ENCODE results near the gene RERE. TPM values are rescaled to one million over a fixed set of nuclear protein-coding genes. Genes with fewer than 3 reads are reported as not detected.
"Not testable (repeated sequence)": the region's sequence is repeated elsewhere in the genome, so short reads cannot be mapped to it uniquely, and the experiment has no call there.

Gene RERE
- total and polyA plus RNA-seq, 7 donors, result 38.8 to 308 (median 99.7) TPM

DNA sequence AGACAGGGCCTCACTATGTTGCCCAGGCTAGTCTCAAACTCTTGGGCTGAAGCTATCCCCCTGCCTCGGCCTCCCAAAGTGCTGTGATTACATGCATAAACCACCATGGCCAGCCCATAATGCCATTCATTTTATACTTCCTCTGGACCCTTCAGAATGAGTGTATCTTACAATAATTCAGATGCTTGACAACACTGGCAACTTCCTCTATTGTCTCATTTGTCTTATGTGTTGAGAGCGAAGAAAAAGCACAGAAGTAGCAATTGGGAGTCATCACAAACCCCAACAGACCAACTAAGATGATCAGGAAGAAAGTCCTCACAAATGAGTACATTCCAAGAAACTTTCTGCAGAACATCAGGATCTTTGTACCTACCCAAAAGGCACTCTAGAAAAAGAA lies 191.9 kb downstream of the RERE start:
- DNase-seq (no peak), ATAC-seq (no peak)
- Histone ChIP-seq H3K36me3 (ENCODE audit: insufficient read depth in 1 of 2, low read depth in 1 of 2) (no peaks in the 10 kb centered on the region), H3K9me3 (no peaks in the 10 kb centered on the region), H3K4me3 (no peak overlapping the region), H3K27ac (no peak overlapping the region), H3K27me3 (ENCODE audit: insufficient read depth in 3 of 3, low read length in 2 of 3) (no peaks in the 10 kb centered on the region), H3K4me1 (peaks cover 36% of the 10 kb centered on the region)
- no peak for TF ChIP-seq CTCF (IDR thresholded peaks at IDR 0.05)
- WGBS, 3 donors, result 90 to 96% (median 93%) methylated on average over 2 of the region's 2 CpGs
- intact Hi-C loops (cut with DNase I), result no loop called here

DNA sequence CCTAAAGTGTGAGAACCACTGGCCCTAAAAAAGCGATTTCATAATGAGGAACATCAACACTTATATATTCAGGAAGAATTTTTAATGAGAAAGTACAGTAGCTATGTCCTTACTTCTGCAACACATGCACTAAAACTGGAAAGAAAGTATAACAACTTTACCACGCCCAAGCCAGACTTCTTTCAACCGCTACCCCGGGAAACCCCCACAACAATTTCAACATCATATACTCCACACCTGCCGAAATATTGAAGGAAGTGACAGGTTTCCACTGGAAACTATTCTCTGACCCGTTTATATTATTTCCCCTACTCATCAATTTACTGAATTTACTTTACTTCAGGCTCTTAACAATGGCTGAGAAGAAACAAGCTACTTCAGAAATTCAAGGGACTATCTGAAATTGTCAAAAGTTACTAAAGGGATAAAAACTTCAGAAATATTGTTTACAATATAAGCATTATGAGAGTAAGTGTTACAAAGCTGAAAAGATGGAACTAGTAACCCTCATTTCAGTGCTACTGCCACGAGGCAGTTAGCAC lies 193.7 kb downstream of the RERE start:
- 73 to 74% (median 73%) methylated on average over 7 of the region's 7 CpGs for WGBS, 3 donors
- H3K27me3 ChIP-seq (ENCODE audit: insufficient read depth in 3 of 3, low read length in 2 of 3); intact Hi-C loops (cut with DNase I); H3K27ac ChIP-seq; H3K4me3 ChIP-seq; ATAC-seq; H3K9me3 ChIP-seq; H3K36me3 ChIP-seq (ENCODE audit: insufficient read depth in 1 of 2, low read depth in 1 of 2); DNase-seq: not testable (repeated sequence)
- H3K4me1 ChIP-seq, result peaks cover 18% of the 10 kb centered on the region

GRCh38 chr1:8621785-8622348 lies 195.6 kb downstream of the RERE start:
- H3K36me3 ChIP-seq (ENCODE audit: insufficient read depth in 1 of 2, low read depth in 1 of 2); DNase-seq; H3K27ac ChIP-seq; intact Hi-C loops (cut with DNase I); H3K27me3 ChIP-seq (ENCODE audit: insufficient read depth in 3 of 3, low read length in 2 of 3); H3K4me3 ChIP-seq; ATAC-seq; H3K9me3 ChIP-seq: not testable (repeated sequence)
- 72 to 83% (median 75%) methylated on average over 2 of the region's 2 CpGs for WGBS, 3 donors
- peaks cover 11% of the 10 kb centered on the region for H3K4me1 ChIP-seq

- intact Hi-C loops (cut with DNase I); DNase-seq; H3K4me1 ChIP-seq; H3K27me3 ChIP-seq (ENCODE audit: insufficient read depth in 3 of 3, low read length in 2 of 3); H3K27ac ChIP-seq; H3K4me3 ChIP-seq; H3K9me3 ChIP-seq; ATAC-seq; H3K36me3 ChIP-seq (ENCODE audit: insufficient read depth in 1 of 2, low read depth in 1 of 2): not testable (repeated sequence)
- 89 to 93% (median 91%) methylated on average over 9 of the region's 9 CpGs for WGBS, 3 donors
Observed at GRCh38 chr1:8621034-8621582, 196.3 kb downstream of the RERE start.

GRCh38 chr1:8619917-8620502 lies 197.4 kb downstream of the RERE start:
- H3K4me1 ChIP-seq; intact Hi-C loops (cut with DNase I); ATAC-seq; H3K27me3 ChIP-seq (ENCODE audit: insufficient read depth in 3 of 3, low read length in 2 of 3); H3K4me3 ChIP-seq; H3K27ac ChIP-seq; H3K36me3 ChIP-seq (ENCODE audit: insufficient read depth in 1 of 2, low read depth in 1 of 2); DNase-seq; H3K9me3 ChIP-seq: not testable (repeated sequence)
- 69 to 72% (median 69%) methylated on average over 2 of the region's 2 CpGs for WGBS, 3 donors

GRCh38 chr1:8619419-8619818 lies 198.0 kb downstream of the RERE start:
- 68 to 95% (median 68%) methylated on average over 2 of the region's 2 CpGs for WGBS, 3 donors
- H3K9me3 ChIP-seq; DNase-seq; H3K4me1 ChIP-seq; H3K27me3 ChIP-seq (ENCODE audit: insufficient read depth in 3 of 3, low read length in 2 of 3); intact Hi-C loops (cut with DNase I); H3K36me3 ChIP-seq (ENCODE audit: insufficient read depth in 1 of 2, low read depth in 1 of 2); ATAC-seq; H3K4me3 ChIP-seq; H3K27ac ChIP-seq: not testable (repeated sequence)

DNA sequence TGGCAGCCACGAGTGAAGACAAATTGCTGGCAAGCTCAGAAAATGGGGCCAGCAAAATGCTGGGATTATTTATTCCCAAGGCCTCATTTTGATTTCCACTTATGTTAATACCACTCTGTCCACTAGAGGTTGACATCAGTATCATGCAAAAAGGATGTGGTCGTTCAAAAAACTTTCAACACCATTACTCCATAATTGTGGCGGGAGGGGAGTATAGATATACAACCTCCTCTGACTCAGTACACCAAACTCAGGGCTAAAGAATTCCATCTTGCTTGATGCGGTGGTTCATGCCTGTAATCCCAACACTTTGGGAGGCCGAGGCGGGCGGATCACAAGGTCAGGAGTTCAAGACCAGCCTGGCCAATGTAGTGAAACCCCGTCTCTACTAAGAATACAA lies 200.6 kb downstream of the RERE start:
- H3K27me3 ChIP-seq (ENCODE audit: insufficient read depth in 3 of 3, low read length in 2 of 3); intact Hi-C loops (cut with DNase I); H3K4me3 ChIP-seq; ATAC-seq; H3K27ac ChIP-seq; DNase-seq; H3K4me1 ChIP-seq; H3K36me3 ChIP-seq (ENCODE audit: insufficient read depth in 1 of 2, low read depth in 1 of 2); H3K9me3 ChIP-seq: not testable (repeated sequence)
- 89 to 92% (median 90%) methylated on average over 8 of the region's 8 CpGs for WGBS, 3 donors

GRCh38 chr1:8611634-8612515 lies 205.6 kb downstream of the RERE start:
- DNase-seq; H3K27me3 ChIP-seq (ENCODE audit: insufficient read depth in 3 of 3, low read length in 2 of 3); ATAC-seq; intact Hi-C loops (cut with DNase I); H3K4me1 ChIP-seq; H3K36me3 ChIP-seq (ENCODE audit: insufficient read depth in 1 of 2, low read depth in 1 of 2); H3K4me3 ChIP-seq; H3K9me3 ChIP-seq; H3K27ac ChIP-seq: not testable (repeated sequence)
- WGBS, 3 donors, result 49 to 52% (median 52%) methylated on average over 3 of the region's 3 CpGs
